K562 (cell line): ENCODE results near the gene FOSL2. TPM values are rescaled to one million over a fixed set of nuclear protein-coding genes. Genes with fewer than 3 reads are reported as not detected.
A peak's percentile ranks its signal among the peaks of the same experiment; 100 is the strongest.

ENCODE experiments used
- DPF2 ChIP-seq: fragments of 450-650 bp; IDR thresholded peaks from 2 replicates; pipeline ENCODE4 v1.6.1; 2016
- ETS2 ChIP-seq: IDR thresholded peaks from 2 replicates; pipeline ENCODE4 v1.6.1; 2016; ENCODE audit warnings: borderline replicate concordance, missing genetic modification characterization, mild to moderate bottlenecking, moderate library complexity, missing compliant biosample characterization; ENCODE audit not compliant: poor library complexity, severe bottlenecking
- FOXK2 ChIP-seq, 2 experiments: fragments of 450-650 bp; IDR thresholded peaks in 1 of 2; conservative IDR thresholded peaks in 1 of 2; 2 replicates each; pipeline ENCODE4 v1.6.1; 2016; ENCODE audit warnings: low read depth in 2 of 2, mild to moderate bottlenecking in 1 of 2
- FOXM1 ChIP-seq, 2 experiments: fragments of 450-650 bp in 1 of 2; sonication (generic) in 1 of 2; formaldehyde crosslinking in 1 of 2; IDR thresholded peaks; 2 replicates each; pipeline versions ENCODE4 v1.6.1 to v1.9.0; 2017 to 2022; ENCODE audit warnings: low read depth in 2 of 2, mild to moderate bottlenecking in 2 of 2, missing genetic modification reagents in 1 of 2, moderate library complexity in 1 of 2
- HDAC1 ChIP-seq, 2 experiments: fragments of 450-650 bp; IDR thresholded peaks; 2 replicates each; pipeline ENCODE4 v1.6.1; 2016 to 2017; ENCODE audit warnings: inconsistent platforms in 1 of 2, mild to moderate bottlenecking in 1 of 2, moderate library complexity in 1 of 2
- HNRNPLL ChIP-seq: fragments of 200-400 bp; formaldehyde crosslinking; IDR thresholded peaks from 2 replicates; pipeline ENCODE4 v1.6.1; 2017; ENCODE audit warnings: low read length, low read depth, mild to moderate bottlenecking; ENCODE audit not compliant: poor library complexity, severe bottlenecking
- MXI1 ChIP-seq: IDR thresholded peaks from 2 replicates; pipeline ENCODE4 v1.6.1; 2011; ENCODE audit warnings: low read depth, mild to moderate bottlenecking, improper control_type of control experiment, low read length
- NCOR1 ChIP-seq: fragments of 450-650 bp; IDR thresholded peaks from 2 replicates; pipeline ENCODE4 v1.6.1; 2016; ENCODE audit warnings: mild to moderate bottlenecking, moderate library complexity
- PHTF2 ChIP-seq: fragments of 250-450 bp; sonication (Bioruptor Pico); IDR thresholded peaks from 2 replicates; pipeline ENCODE4 v1.5.0; 2021; ENCODE audit warnings: mild to moderate bottlenecking
- POLR2AphosphoS5 ChIP-seq: IDR thresholded peaks from 2 replicates; pipeline ENCODE4 v1.6.1; 2011; ENCODE audit warnings: mild to moderate bottlenecking, low read depth, low read length, moderate library complexity; ENCODE audit not compliant: control insufficient read depth, insufficient read depth
- SUPT5H ChIP-seq: fragments of 450-650 bp; IDR thresholded peaks from 2 replicates; pipeline ENCODE4 v1.6.1; 2016
- ZBTB26 ChIP-seq: fragments of 450-650 bp; formaldehyde crosslinking; IDR thresholded peaks from 2 replicates; pipeline ENCODE4 v1.4.0; 2022; ENCODE audit warnings: missing genetic modification characterization
- ZNF318 ChIP-seq, 2 experiments: fragments of 450-650 bp; IDR thresholded peaks; 2 replicates each; pipeline ENCODE4 v1.6.1; 2016; ENCODE audit warnings: mild to moderate bottlenecking in 2 of 2, borderline replicate concordance in 1 of 2, low read depth in 1 of 2, moderate library complexity in 1 of 2
- ZNF740 ChIP-seq, 3 experiments: fragments of 200-800 bp in 1 of 3; sonication (Bioruptor generic) in 1 of 3; sonication (generic) in 1 of 3; formaldehyde crosslinking in 1 of 3; IDR thresholded peaks; 2 replicates each; pipeline versions ENCODE4 v1.6.1 to v1.8.0; 2016 to 2022; ENCODE audit warnings: mild to moderate bottlenecking in 2 of 3, missing compliant biosample characterization in 2 of 3, missing genetic modification characterization in 2 of 3, missing genetic modification reagents in 1 of 3
- polyA plus RNA-seq, 8 experiments: library from polyadenylated mRNA; depleted of rRNA in 4 of 8; stranded (reverse) in 5 of 8; unstranded in 3 of 8; fragments of >200 nt; fragmentation: Nextera tagmentation in 2 of 8; fragmentation: Illumina TruSeq in 1 of 8; extraction: Ambion mirVana in 2 of 8; extraction: Trizol in 1 of 8; gene quantifications; 2 replicates each; pipeline versions ENCODE4 v1.2.1 to v1.2.3, GENCODE V29; 2011 to 2014; ENCODE audit warnings: inconsistent platforms in 1 of 8, missing spikeins in 1 of 8
- total RNA-seq, 7 experiments: library from RNA; depleted of rRNA in 6 of 7; stranded (reverse); fragments of >200 nt in 6 of 7; fragmentation: Illumina TruSeq in 2 of 7; extraction: Trizol in 2 of 7; gene quantifications; 2 replicates each; pipeline versions ENCODE4 v1.2.1 to v1.2.3, GENCODE V29; 2011 to 2021; ENCODE audit warnings: low replicate concordance in 1 of 7

The FOSL2 gene
- total and polyA plus RNA-seq, 9 of the 15 experiments (the other 6 are each of a cell fraction or from before 2014, with no cell fraction given): 0.04 to 2.9 (median 0.80) TPM

GRCh38 chr2:28392297-28393113 lies at the start of gene FOSL2 (continued):
- TF ChIP-seq POLR2AphosphoS5 (peak; percentile 56; the same call in 1 of the 2 replicates), MXI1 (peak; percentile 46; the same call in 1 of the 2 replicates), SUPT5H (peak; percentile 42; the same call in 1 of the 2 replicates), ZNF318 (IDR thresholded peaks at IDR 0.05; ENCODE audit: borderline replicate concordance in 1 of 2, low read depth in 1 of 2) (peak in 1 of 2 experiments; percentile 72; a peak in 2 of 4 replicates), HDAC1 (IDR thresholded peaks at IDR 0.05) (peak in 1 of 2 experiments; percentile 87; a peak in 2 of 4 replicates), ETS2 (no peak), ZBTB26 (CRISPR knock-in tag) (0 out of 2 replicates have a peak, but pooled peaks have one; percentile 6), FOXM1 (IDR thresholded peaks at IDR 0.05; ENCODE audit: low read depth) (no peak), FOXM1 (CRISPR knock-in tag; IDR thresholded peaks at IDR 0.05; ENCODE audit: low read depth) (0 out of 2 replicates have a peak, but pooled peaks have one; percentile 62), DPF2 (peak; percentile 57; the same call in 1 of the 2 replicates), NCOR1 (0 out of 2 replicates have a peak, but pooled peaks have one; percentile 34), PHTF2 (CRISPR knock-in tag) (no peak), ZNF740 (CRISPR knock-in tag; IDR thresholded peaks at IDR 0.05) (peak; percentile 63; the same call in 1 of the 2 replicates), ZNF740 (tag; IDR thresholded peaks at IDR 0.05) (peak in 1 of 2 experiments; percentile 53; a peak in 1 of 4 replicates), FOXK2 (conservative IDR thresholded peaks at IDR 0.05 in 1 of 2, IDR thresholded peaks at IDR 0.05 in 1 of 2; ENCODE audit: low read depth in 2 of 2) (peak; percentile 14 to 68; a peak in 2 of 4 replicates), HNRNPLL (peak; percentile 68)
